ENCODE results near the gene TMED6.
"Not testable (repeated sequence)": the region's sequence is repeated elsewhere in the genome, so short reads cannot be mapped to it uniquely, and the experiment has no call there.

The TMED6 gene

GRCh38 chr16:69363281-69363717, 11.7 kb upstream of the TMED6 start:
- no peak for DNase-seq (ENCODE audit: low read depth in 1 of 2, low spot score in 1 of 2)

GRCh38 chr16:69360070-69360469, 8.5 kb upstream of the TMED6 start:
- DNase-seq (ENCODE audit: low read depth in 1 of 2, low spot score in 1 of 2) = not testable (repeated sequence)

GRCh38 chr16:69350536-69351133, 951 bp downstream of the TMED6 start:
- no peak for DNase-seq (ENCODE audit: low read depth in 1 of 2, low spot score in 1 of 2)

DNA sequence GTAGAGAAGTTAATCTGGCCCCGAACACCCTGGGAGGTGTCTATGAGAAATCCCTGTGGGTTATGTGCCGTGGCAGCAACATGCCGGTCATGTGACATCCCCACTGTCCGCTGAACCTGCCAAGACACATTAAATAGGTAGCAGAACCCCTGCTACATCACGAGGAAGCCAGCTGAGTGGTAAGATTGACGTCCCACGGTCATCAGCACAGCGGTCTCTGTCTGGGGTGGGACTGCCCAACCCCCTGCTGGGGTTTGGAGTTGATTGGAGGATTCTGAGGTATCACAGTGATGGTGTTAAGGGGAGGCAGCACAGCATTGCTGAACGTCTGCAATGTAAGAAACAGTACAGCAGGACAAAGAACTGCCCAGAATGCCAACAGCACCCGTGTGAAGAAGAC, 2.0 kb downstream of the TMED6 start:
- no peak for DNase-seq (ENCODE audit: low read depth in 1 of 2, low spot score in 1 of 2)

GRCh38 chr16:69348222-69348621, 3.4 kb downstream of the TMED6 start:
- DNase-seq (ENCODE audit: low read depth in 1 of 2, low spot score in 1 of 2) = no peak

DNA sequence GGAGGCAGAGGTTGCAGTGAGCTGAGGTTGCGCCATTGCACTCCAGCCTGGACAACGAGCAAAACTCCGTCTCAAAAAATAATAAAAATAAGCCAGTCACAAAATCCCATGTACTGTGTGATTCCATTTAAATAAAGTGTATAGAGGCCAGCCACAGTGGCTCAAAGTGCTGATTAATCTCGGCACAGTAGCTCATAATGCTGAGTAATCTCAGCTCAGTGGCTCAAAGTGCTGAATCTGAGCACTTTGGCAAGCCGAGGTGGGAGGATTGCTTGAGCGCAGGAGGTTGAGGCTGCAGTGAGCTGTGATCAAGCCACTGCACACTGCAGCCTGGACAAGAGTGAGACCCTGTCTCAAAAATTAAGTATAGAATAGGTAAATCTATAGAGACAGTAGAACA, 4.9 kb downstream of the TMED6 start:
- no peak for DNase-seq (ENCODE audit: low read depth in 1 of 2, low spot score in 1 of 2)

DNA sequence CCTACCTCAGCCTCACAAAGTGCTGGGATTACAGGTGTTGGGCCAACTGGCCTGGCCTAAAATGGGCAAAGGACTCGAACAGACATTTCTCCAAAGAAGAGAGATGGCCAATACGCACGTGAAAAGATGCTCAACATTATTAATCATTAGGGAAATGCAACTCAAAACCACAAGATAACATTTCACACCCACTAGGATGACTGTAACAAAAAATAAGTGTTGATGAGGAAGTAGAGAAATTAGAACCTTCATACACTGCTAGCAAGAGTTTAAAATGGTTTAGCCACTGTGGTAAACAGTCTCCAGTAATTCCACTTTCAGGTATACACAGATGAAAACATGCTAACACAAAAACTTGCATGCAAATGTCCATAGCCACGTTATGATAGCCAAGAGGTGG, 5.7 kb downstream of the TMED6 start:
- DNase-seq (ENCODE audit: low read depth in 1 of 2, low spot score in 1 of 2) = no peak

DNA sequence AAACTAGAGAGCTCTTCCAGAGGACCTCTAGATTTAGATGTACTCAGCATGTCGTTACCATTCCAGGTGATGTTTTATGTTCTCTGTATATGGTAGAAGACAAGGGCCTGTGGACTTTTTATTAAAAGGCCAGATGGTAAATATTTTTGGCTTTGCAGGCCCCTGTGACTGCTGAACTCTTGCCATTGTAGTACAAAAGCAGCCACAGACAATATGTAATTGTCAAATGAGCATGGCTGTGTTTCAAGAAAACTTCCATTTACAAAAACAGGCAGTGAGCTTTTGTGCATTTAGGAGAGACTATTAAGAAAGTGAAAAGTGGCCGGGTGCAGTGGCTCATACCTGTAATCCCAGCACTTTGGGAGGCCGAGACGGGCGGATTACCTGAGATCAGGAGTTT, 7.4 kb downstream of the TMED6 start:
- no peak for DNase-seq (ENCODE audit: low read depth in 1 of 2, low spot score in 1 of 2)

DNA sequence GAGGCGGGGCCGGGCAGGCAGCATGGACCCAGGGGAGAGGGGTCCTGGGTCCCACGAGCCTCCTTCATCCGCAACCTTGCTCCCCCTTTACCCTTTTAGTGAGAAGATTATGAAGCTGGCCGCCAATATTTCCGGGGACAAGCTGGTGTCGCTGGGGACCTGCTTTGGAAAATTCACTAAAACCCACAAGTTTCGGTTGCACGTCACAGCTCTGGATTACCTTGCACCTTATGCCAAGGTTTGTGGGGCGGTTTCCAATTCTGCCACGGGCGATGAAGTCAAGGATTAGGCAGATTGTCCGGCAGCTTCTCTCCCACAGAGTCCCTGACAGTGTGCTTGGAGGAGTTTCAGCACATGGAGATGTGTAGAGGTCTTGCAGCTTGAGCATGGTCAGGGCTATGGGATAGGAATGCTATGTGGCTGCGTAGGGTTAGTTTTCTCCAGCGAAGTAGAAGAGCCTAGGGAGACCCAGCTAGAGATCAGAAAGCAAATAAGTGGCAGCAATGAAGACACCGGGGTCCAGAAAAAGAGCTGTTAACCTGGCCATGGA, 11.4 kb downstream of the TMED6 start:
- peak in 1 of 2 donors; percentile 21 for DNase-seq (ENCODE audit: low read depth in 1 of 2, low spot score in 1 of 2)

GRCh38 chr16:69339289-69340094, 12.1 kb downstream of the TMED6 start, which contains the start of the genes COG8 and NIP7:
COG8 (minus strand) TSS chr16:69339564; CDS start chr16:69339552, 12 bp downstream.
NIP7 (plus strand) TSS chr16:69339772; CDS start chr16:69339830, 58 bp downstream.
- peak; percentile 81 to 92 for DNase-seq (ENCODE audit: low read depth in 1 of 2, low spot score in 1 of 2)

- DNase-seq (ENCODE audit: low read depth in 1 of 2, low spot score in 1 of 2) = no peak
Measured at GRCh38 chr16:69338557-69339288, 12.9 kb downstream of the TMED6 start.

GRCh38 chr16:69334696-69335095, 16.9 kb downstream of the TMED6 start:
- DNase-seq (ENCODE audit: low read depth in 1 of 2, low spot score in 1 of 2) = no peak

- DNase-seq (ENCODE audit: low read depth in 1 of 2, low spot score in 1 of 2) = peak; percentile 70 to 80
Measured at GRCh38 chr16:69330286-69331109, 21.1 kb downstream of the TMED6 start, which contains the start of gene PDF. PDF (minus strand) TSS chr16:69330588; CDS start chr16:69330570, 18 bp downstream.

DNA sequence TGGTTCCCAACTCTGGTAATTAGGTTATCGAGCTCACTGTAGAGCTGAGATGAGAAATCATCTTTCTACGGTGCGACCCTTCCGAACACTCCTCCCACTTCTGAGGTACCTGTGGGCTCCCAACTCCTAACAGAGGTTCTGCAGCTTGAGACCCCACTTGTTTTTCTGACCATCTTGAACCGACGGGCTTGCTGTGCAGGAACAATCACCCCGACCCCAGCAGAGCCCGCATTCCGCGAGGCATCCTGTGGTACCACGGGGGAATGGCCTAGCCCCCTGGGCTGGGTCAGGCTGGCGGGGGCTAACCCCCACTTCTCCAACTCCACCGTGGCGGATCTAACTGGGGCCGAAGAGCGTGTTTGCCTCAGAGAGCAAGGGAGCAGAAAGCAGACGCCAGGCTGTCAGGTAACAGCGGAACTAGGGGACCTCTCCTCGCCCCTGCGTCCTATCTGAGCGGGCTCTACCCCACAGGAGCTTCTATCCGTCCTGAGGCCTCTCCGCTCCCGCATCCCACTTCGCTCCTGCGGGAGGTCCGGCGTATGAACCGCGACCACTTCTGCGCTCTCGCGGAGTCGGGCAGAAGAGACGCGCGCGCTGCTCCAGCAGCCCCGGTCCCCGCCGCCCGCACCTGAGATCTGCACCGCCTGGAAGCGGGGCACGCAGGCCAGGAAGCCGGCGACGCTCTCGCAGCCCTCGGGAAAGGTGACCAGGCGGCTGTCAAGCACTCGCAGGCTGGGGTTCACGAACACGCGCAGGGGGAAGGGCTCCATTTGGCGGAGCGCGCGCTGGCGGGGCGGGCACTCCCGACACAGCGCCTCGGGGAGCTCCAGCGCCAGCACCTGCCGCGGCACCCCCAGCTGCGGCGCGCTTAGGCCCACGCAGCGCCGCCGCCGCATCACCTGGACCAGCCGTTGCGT, 22.0 kb downstream of the TMED6 start:
- DNase-seq (ENCODE audit: low read depth in 1 of 2, low spot score in 1 of 2) = no peak

DNA sequence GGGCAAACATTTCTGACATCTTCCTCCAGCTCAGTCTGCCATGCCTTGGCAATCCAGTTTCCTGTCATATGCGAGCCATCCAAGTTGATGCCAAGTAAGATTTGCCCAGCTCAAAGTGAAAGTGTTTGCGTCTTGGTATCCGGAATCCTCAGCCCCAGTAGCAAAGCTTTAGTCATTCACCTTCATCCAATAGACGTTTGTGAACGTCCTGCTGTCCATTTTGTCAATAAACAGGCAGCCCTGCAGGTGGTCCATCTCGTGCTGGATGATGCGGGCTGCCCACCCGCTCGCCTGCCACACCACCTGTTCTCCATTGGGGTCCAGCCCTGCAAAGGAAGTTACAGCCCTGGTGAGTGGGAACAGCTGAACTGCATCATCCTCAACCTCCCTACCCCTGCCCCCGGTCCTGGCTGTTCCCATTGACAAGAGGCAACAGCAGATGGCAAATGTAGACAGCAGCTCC, 22.7 kb downstream of the TMED6 start:
- DNase-seq (ENCODE audit: low read depth in 1 of 2, low spot score in 1 of 2) = no peak

DNA sequence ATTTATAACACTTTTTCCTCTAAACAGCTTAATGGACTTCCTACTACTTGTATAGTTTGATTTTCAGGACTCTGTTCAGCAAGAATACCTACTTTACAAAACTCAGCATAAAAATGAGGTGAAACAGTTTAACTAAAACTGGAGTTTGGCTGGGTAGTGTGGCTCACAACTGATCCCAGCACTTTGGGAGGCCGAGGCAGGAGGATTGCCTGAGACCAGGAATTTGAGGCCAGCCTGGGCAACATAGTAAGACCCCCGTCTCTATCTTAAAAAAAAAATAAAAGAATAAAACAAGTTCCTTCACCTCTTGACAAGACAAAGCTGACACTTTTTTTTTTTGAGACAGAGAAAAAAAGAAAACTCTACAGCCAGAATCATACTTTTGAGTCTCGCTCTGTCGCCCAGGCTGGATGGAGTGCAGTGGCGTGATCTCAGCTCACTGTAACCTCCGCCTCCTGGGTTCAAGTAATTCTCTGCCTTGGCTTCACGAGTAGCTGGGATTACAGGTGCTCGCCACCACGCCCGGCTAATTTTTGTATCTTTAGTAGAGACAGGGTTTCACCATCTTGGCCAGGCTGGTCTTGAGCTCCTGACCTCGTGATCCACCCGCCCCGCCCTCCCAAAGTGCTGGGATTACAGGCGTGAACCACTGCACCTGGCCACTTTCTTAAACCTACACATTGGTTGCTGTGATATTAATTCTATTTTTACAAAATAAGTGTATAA, 23.8 kb downstream of the TMED6 start:
- DNase-seq (ENCODE audit: low read depth in 1 of 2, low spot score in 1 of 2) = no peak

GRCh38 chr16:69326172-69326873, 25.3 kb downstream of the TMED6 start:
- no peak for DNase-seq (ENCODE audit: low read depth in 1 of 2, low spot score in 1 of 2)

DNA sequence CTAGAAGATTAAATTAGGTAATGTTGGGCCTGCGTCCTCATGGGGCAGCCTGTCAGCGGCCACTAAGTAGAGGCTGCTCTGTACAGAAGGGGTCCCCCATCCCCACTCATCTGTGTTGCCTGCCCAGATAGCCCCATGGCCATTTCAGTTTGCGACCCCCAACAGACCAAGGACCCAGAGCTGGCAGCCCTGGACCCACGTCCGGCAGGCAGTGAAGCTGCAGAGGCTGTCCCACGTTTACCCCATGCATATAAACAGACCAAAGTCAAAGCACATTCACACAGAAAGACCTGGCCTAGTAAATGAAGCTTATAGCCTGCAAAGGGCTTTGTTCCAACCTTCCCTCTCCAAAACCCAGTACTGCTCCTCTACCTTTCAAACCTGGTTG, 25.8 kb downstream of the TMED6 start:
- no peak for DNase-seq (ENCODE audit: low read depth in 1 of 2, low spot score in 1 of 2)

Data from activated CD4-positive, alpha-beta T cell treated with anti-CD3 and anti-CD28 coated beads, Interleukin-2, amount 50 U/mL, for 24 hours (primary cell).